RWPE1 (cell line): Measurements from ENCODE around the gene CFAP97D2.

Experiments used
- CTCF ChIA-PET: fragments of 350-600 bp; sonication (Branson Sonifier 250); formaldehyde crosslinking; extraction: SDS; loops from one replicate; lab custom pipeline; 2021; lab: Yijun Ruan, JAX
- POLR2A ChIA-PET: fragments of 400-600 bp; formaldehyde crosslinking; extraction: SDS; loops from one replicate; lab custom pipeline; 2020; ENCODE audit warnings: antibody characterized with exemption; ENCODE audit not compliant: low non-redundant PET; lab: Yijun Ruan, JAX
- DNase-seq: peaks from one replicate; pipeline ENCODE4 v3.0.0; 2012; ENCODE audit warnings: low spot score
- H3K27ac ChIP-seq: fragments of 450-650 bp; 2 replicates; pipeline ENCODE4 v1.5.1; 2017
- CTCF ChIP-seq: fragments of 450-650 bp; conservative IDR thresholded peaks from 2 replicates; pipeline ENCODE4 v1.5.1; 2017; ENCODE audit warnings: low read depth, mild to moderate bottlenecking

Gene CFAP97D2

DNA sequence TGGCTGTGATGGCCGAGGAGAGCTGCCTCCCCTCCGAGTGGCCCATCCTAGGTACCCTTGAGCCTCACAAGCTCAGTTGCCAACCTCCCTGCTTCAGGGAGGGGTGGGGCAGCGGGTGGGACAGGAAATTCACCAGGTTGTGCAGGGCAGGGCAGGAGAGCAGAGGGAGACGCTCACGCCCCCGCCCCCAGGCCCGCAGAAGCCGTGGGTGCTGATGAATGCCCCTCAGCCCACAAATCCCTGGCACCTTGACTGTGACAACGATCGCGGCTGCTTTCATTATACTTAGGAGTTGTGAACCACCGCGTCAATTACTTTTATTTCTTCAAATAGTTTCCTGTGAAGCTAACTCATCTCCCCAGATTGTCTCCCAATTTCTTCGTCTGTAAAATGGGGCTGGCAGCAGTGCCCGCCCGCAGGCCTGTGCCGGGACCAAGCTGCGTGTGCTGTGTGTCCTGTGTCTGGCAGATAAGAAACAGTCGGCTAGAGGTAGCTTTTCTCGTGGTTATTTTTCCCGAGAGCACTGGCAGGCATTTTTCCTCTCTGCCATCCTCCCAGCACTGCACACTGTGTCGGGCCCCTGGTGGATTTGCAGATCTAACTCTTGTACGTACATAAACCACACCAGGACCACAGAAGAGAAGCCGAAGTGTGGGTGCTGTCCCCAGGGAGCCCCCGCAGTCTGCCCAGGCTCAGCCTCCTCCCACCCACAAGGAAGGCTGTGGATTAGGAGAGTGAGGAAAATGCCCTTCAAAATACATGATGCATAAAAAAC lies 38.7 kb upstream of the CFAP97D2 start:
- peak overlapping the region; percentile 83 for H3K27ac ChIP-seq
- no peak for DNase-seq
- TF ChIP-seq CTCF: no peak
- ChIA-PET POLR2A (no interaction called here), CTCF (no interaction called here)

DNA sequence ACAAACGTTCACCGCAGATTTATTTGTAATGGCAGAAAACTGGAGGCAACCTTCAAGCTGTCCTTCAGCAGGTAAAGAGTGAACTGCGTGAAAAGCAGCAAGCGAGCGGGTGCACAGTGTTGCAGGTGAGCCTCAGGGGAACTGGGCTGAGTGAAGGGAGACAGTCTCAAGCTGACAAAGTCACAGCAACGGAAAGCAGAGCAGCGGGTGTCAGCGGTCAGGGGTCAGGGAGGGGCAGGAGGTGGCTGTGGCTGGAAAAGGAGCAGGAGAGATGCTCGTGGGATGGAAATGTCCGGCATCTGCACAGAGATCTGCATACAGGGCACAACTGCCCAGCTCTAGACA lies 38.2 kb upstream of the CFAP97D2 start:
- no peak for TF ChIP-seq CTCF
- DNase-seq: no peak
- H3K27ac ChIP-seq: peak overlapping the region; percentile 83
- CTCF ChIA-PET: no interaction called here
- POLR2A ChIA-PET: no interaction called here

GRCh38 chr13:114141261-114141996 lies 37.6 kb upstream of the CFAP97D2 start:
- no peak for DNase-seq
- ChIA-PET CTCF (no interaction called here), POLR2A (no interaction called here)
- no peak for TF ChIP-seq CTCF
- H3K27ac ChIP-seq: peak overlapping the region; percentile 83

GRCh38 chr13:114142137-114142550 lies 36.9 kb upstream of the CFAP97D2 start:
- DNase-seq: no peak
- ChIA-PET POLR2A (no interaction called here), CTCF (no interaction called here)
- peak overlapping the region; percentile 83 for H3K27ac ChIP-seq
- no peak for TF ChIP-seq CTCF

DNA sequence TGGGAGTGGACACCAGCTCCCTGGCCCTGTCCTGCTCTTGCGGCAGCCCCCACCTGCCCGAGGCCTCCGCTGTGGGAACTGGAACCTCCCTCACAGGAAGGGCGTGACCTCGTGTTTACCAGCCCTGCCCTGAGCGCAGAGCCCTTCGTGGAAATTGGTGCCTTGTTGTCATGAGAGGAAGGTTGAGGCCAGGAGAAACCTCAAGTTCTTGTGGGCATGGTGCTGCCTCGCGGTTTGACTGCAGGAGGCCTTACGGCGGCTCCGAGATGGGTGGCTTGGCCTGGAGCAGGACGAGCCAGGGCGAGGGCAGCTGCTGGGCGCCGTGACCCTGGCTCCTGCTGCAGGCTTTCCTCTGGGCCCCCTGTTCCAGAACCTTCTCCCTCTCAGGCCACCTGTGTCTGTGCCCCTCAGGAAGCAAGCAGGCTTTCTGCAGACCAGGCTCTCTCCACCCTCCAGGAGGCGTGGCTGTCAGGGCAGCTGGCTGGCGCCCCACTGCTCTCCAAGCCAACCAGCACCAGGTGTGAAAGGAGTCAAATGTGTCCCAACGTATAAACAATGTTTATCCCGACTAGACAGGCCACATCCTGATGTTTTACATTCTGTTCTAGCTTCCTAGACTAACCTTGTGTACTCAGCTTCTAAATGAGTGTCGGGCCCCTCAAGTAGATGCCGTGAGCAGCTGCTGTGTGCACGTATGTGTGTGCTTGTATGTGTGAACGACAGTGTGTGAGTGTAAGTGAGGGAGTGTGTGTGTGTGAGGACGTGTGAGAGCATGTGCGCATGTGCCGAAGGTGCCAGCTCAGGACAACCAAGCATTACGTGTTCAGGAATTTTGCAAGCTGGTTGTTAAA lies 36.2 kb upstream of the CFAP97D2 start:
- no peak for DNase-seq
- CTCF ChIA-PET: no interaction called here
- peak overlapping the region; percentile 83 for H3K27ac ChIP-seq
- TF ChIP-seq CTCF: no peak
- POLR2A ChIA-PET: no interaction called here
